ENCODE data around the gene HTT. TPM values are rescaled to one million over a fixed set of nuclear protein-coding genes. Genes with fewer than 3 reads are reported as not detected.

The HTT gene
- polyA plus RNA-seq, 2 of the 4 experiments (the other 2 are of a cell fraction) = 14.5 to 16.9 TPM

- ATAC-seq = no peak
- no peaks in the 10 kb centered on the region for H3K9me3 ChIP-seq
- 88% methylated on average over 8 of the region's 21 CpGs for WGBS (ENCODE audit: missing lambda C conversion rate)
- TF ChIP-seq HEYL (CRISPR knock-in tag; IDR thresholded peaks at IDR 0.05) = no peak
- TF ChIP-seq RAD21 (conservative IDR thresholded peaks at IDR 0.05 in 1 of 2, IDR thresholded peaks at IDR 0.05 in 1 of 2) = no peak
- TF ChIP-seq FOXS1 (CRISPR knock-in tag; IDR thresholded peaks at IDR 0.05) = no peak
- TF ChIP-seq POLR2AphosphoS2 (conservative IDR thresholded peaks at IDR 0.05; ENCODE audit: low read length) = no peak
- TF ChIP-seq TFCP2L1 (CRISPR knock-in tag; IDR thresholded peaks at IDR 0.05) = no peak
- no peak for TF ChIP-seq EHMT2 (IDR thresholded peaks at IDR 0.05; ENCODE audit: low read depth)
- no peak for TF ChIP-seq ESRRA (IDR thresholded peaks at IDR 0.05; ENCODE audit: borderline replicate concordance, low read length)
- no peak for TF ChIP-seq CHD2 (IDR thresholded peaks at IDR 0.05; ENCODE audit: low read length, partially characterized antibody)
- no peak for TF ChIP-seq MAZ (IDR thresholded peaks at IDR 0.05; ENCODE audit: borderline replicate concordance, low read depth, low read length)
- TF ChIP-seq REST (IDR thresholded peaks at IDR 0.05) = no peak
- no peak for TF ChIP-seq CEBPB (IDR thresholded peaks at IDR 0.05)
- no peak for TF ChIP-seq PHF8 (IDR thresholded peaks at IDR 0.05; ENCODE audit: borderline replicate concordance, low read depth)
- no peak for TF ChIP-seq CBX2 (IDR thresholded peaks at IDR 0.05; ENCODE audit: borderline replicate concordance, low read depth)
- TF ChIP-seq KDM5A (IDR thresholded peaks at IDR 0.05) = no peak
- TF ChIP-seq ZFP36 (IDR thresholded peaks at IDR 0.05; ENCODE audit: borderline replicate concordance, partially characterized antibody) = no peak
- TF ChIP-seq BCL3 (IDR thresholded peaks at IDR 0.05) = no peak
- TF ChIP-seq CTCF (IDR thresholded peaks at IDR 0.05) = no peak
- H3K4me3 ChIP-seq = no peak overlapping the region
- no peak overlapping the region for H3K4me2 ChIP-seq
- H3K27ac ChIP-seq = no peak overlapping the region
- H3K4me1 ChIP-seq = no peaks in the 10 kb centered on the region
- FAIRE-seq = no peak
- DNase-seq (ENCODE audit: low read depth in 1 of 2, low spot score in 1 of 2) = no peak
- ChIA-PET POLR2A (no interaction called here), CTCF (interaction anchor here (1.0 to 1.5 kb wide), 2 partner anchors 10 to 232 kb away, joined by 3 read pairs; no protein-coding TSS in a partner anchor)
Measured at GRCh38 chr4:3247399-3248177, 173.1 kb downstream of the HTT start.

- ChIA-PET POLR2A (no interaction called here), CTCF (interaction anchor here (0.7 to 1.0 kb wide), 2 partner anchors 54 to 232 kb away, joined by 3 read pairs; no protein-coding TSS in a partner anchor)
- no peak for ATAC-seq
- FAIRE-seq = no peak
- no peak overlapping the region for H3K4me2 ChIP-seq
- no peak overlapping the region for H3K4me3 ChIP-seq
- H3K4me1 ChIP-seq = no peaks in the 10 kb centered on the region
- no peak for DNase-seq (ENCODE audit: low read depth in 1 of 2, low spot score in 1 of 2)
- H3K9me3 ChIP-seq = no peaks in the 10 kb centered on the region
- H3K27ac ChIP-seq = no peak overlapping the region
- WGBS (ENCODE audit: missing lambda C conversion rate) = no CpG with 5 or more reads among the region's 14 CpGs
- no peak for TF ChIP-seq HOXB5 (CRISPR knock-in tag; IDR thresholded peaks at IDR 0.05)
- no peak for TF ChIP-seq EHMT2 (IDR thresholded peaks at IDR 0.05; ENCODE audit: low read depth)
- no peak for TF ChIP-seq POLR2AphosphoS2 (conservative IDR thresholded peaks at IDR 0.05; ENCODE audit: low read length)
- no peak for TF ChIP-seq USF2 (IDR thresholded peaks at IDR 0.05)
- no peak for TF ChIP-seq ZC3H11A (IDR thresholded peaks at IDR 0.05)
- TF ChIP-seq PBX3 (IDR thresholded peaks at IDR 0.05) = no peak
- no peak for TF ChIP-seq JUNB (IDR thresholded peaks at IDR 0.05)
- TF ChIP-seq RFX5 (IDR thresholded peaks at IDR 0.05) = no peak
- TF ChIP-seq RCOR1 (IDR thresholded peaks at IDR 0.05; ENCODE audit: low read depth, low read length) = no peak
- no peak for TF ChIP-seq SREBF2 (IDR thresholded peaks at IDR 0.05)
Measured at GRCh38 chr4:3248178-3248480, 173.6 kb downstream of the HTT start.
